ENCODE data around the gene ITGA11.

ITGA11 gene

DNA sequence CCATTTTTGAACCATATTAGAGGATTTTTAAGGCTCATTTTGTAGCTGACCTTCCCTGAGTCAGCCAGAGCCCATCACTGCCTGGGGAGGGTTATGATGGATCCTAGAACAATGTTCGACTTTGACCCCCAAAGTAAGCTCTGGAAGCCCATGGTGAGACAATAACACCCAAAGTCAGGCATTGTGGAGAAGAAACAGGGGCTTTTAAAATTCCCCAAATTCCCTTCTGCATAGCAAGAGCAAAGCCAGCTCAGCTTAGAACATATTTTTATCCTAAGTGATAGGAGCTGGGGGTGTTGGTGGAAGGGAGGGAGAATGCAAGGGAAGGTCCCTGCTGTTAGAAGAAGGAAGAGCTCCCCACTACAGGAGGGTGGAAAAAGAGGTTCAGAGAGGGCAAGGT, 4.0 kb downstream of the ITGA11 start:
- Mint-ChIP-seq H3K27me3 (ENCODE audit: low read depth, poor library complexity) (peaks cover 80% of the 10 kb centered on the region), H3K4me3 (no peak overlapping the region), H3K4me1 (peaks cover 20% of the 10 kb centered on the region), H3K36me3 (ENCODE audit: low read depth) (no peaks in the 10 kb centered on the region), H3K9me3 (no peaks in the 10 kb centered on the region), H3K27ac (no peak overlapping the region)
- DNase-seq: no peak
- TF ChIP-seq CTCF (IDR thresholded peaks at IDR 0.05): no peak

- Mint-ChIP-seq H3K27ac (no peak overlapping the region), H3K4me3 (no peak overlapping the region), H3K9me3 (no peaks in the 10 kb centered on the region), H3K36me3 (ENCODE audit: low read depth) (no peaks in the 10 kb centered on the region), H3K27me3 (ENCODE audit: low read depth, poor library complexity) (peaks cover 78% of the 10 kb centered on the region), H3K4me1 (peaks cover 20% of the 10 kb centered on the region)
- no peak for DNase-seq
- no peak for TF ChIP-seq CTCF (IDR thresholded peaks at IDR 0.05)
Measured at GRCh38 chr15:68427366-68427765, 4.6 kb downstream of the ITGA11 start.

GRCh38 chr15:68426116-68426515, 5.8 kb downstream of the ITGA11 start:
- Mint-ChIP-seq H3K36me3 (ENCODE audit: low read depth) (no peaks in the 10 kb centered on the region), H3K4me3 (no peak overlapping the region), H3K27me3 (ENCODE audit: low read depth, poor library complexity) (peaks cover 76% of the 10 kb centered on the region), H3K27ac (no peak overlapping the region), H3K4me1 (peaks cover 29% of the 10 kb centered on the region), H3K9me3 (no peaks in the 10 kb centered on the region)
- no peak for TF ChIP-seq CTCF (IDR thresholded peaks at IDR 0.05)
- no peak for DNase-seq

DNA sequence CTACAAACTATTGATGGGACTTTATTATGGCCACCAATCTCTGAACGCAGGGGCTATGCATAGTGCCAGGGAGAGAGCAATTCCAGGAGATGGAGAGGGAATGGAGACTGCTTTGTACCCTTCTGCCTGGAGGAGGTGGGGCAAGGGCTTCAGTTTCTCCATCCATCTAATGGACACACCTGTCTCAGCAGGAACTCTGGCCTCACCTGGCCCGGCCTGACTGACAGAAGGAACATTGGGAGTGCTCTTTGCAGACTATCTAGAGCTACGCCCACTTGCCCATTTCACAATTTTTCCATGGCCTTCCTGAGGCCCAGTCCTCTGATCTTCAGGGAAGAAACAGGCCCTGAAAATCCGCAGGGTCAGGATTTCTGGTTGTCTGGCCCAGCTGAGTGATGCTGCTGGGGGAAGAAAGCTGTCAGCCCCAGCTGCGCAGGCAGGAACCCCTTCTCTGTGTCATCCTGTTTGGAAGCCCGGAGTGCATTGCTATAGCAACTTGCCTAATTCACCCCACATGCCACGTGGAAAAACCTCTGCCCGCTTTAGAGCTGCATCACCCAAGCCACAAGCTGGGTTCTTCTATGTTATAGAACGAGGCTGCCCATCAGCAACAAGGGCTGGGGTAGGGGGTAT, 6.4 kb downstream of the ITGA11 start:
- Mint-ChIP-seq H3K27me3 (ENCODE audit: low read depth, poor library complexity) (peaks cover 70% of the 10 kb centered on the region), H3K4me1 (peaks cover 35% of the 10 kb centered on the region), H3K9me3 (no peaks in the 10 kb centered on the region), H3K4me3 (no peak overlapping the region), H3K27ac (no peak overlapping the region), H3K36me3 (ENCODE audit: low read depth) (no peaks in the 10 kb centered on the region)
- DNase-seq: no peak
- TF ChIP-seq CTCF (IDR thresholded peaks at IDR 0.05): no peak

- Mint-ChIP-seq H3K27me3 (ENCODE audit: low read depth, poor library complexity) (peaks cover 63% of the 10 kb centered on the region), H3K27ac (no peak overlapping the region), H3K4me1 (peaks cover 42% of the 10 kb centered on the region), H3K9me3 (no peaks in the 10 kb centered on the region), H3K4me3 (no peak overlapping the region), H3K36me3 (ENCODE audit: low read depth) (no peaks in the 10 kb centered on the region)
- no peak for DNase-seq
- no peak for TF ChIP-seq CTCF (IDR thresholded peaks at IDR 0.05)
Measured at GRCh38 chr15:68424754-68425390, 7.1 kb downstream of the ITGA11 start.

Measured in nephron progenitor cell (in vitro differentiated cells).